Liver (tissue), 9 donors: ENCODE results near the gene AGPAT4. TPM values are rescaled to one million over a fixed set of nuclear protein-coding genes. Genes with fewer than 3 reads are reported as not detected.

Experiments used
- DNase-seq: peaks from one replicate; pipeline ENCODE4 v3.0.0-alpha.2; 2017; ENCODE audit warnings: low spot score
- H3K27ac ChIP-seq, 2 donors: one replicate each; pipeline ENCODE4 v1.7.0; 2013; ENCODE audit warnings: inconsistent platforms in 2 of 2, low read length in 2 of 2, control low read depth in 1 of 2, low read depth in 1 of 2, mild to moderate bottlenecking in 1 of 2
- H3K27me3 ChIP-seq, 4 donors: one replicate each; pipeline versions ENCODE4 v1.6.1 to v1.7.0; 2013; ENCODE audit warnings: low read length in 3 of 4, inconsistent platforms in 1 of 4, mild to moderate bottlenecking in 1 of 4, moderate library complexity in 1 of 4; ENCODE audit not compliant: control insufficient read depth in 4 of 4, insufficient read depth in 4 of 4
- H3K36me3 ChIP-seq, 4 donors: one replicate each; pipeline versions ENCODE4 v1.6.1 to v1.7.0; 2013; ENCODE audit warnings: low read length in 3 of 4, mild to moderate bottlenecking in 3 of 4, low read depth in 1 of 4, moderate library complexity in 1 of 4; ENCODE audit not compliant: control insufficient read depth in 4 of 4, insufficient read depth in 3 of 4
- H3K4me1 ChIP-seq, 4 donors: one replicate each; pipeline versions ENCODE4 v1.6.1 to v1.7.0; 2013; ENCODE audit warnings: low read length in 3 of 4, mild to moderate bottlenecking in 3 of 4, moderate library complexity in 1 of 4; ENCODE audit not compliant: control insufficient read depth in 4 of 4, insufficient read depth in 4 of 4
- H3K4me3 ChIP-seq, 3 donors: one replicate each; pipeline versions ENCODE4 v1.6.1 to v1.7.0; 2013; ENCODE audit warnings: low read length in 3 of 3, control low read depth in 1 of 3, low read depth in 1 of 3, mild to moderate bottlenecking in 1 of 3
- H3K9ac ChIP-seq, 2 donors: one replicate each; pipeline ENCODE4 v1.7.0; 2013; ENCODE audit warnings: low read length in 2 of 2, mild to moderate bottlenecking in 2 of 2, moderate library complexity in 2 of 2, control low read depth in 1 of 2, low read depth in 1 of 2
- H3K9me3 ChIP-seq, 4 donors: one replicate each; pipeline versions ENCODE4 v1.6.1 to v1.7.0; 2013; ENCODE audit warnings: low read length in 3 of 4; ENCODE audit not compliant: control insufficient read depth in 4 of 4
- FOXA1 ChIP-seq: IDR thresholded peaks from 2 replicates; pipeline ENCODE4 v1.6.1; 2016; ENCODE audit warnings: antibody characterized with exemption
- FOXA2 ChIP-seq: IDR thresholded peaks from 2 replicates; pipeline ENCODE4 v1.6.1; 2016; ENCODE audit warnings: antibody characterized with exemption
- GABPA ChIP-seq, 2 donors: IDR thresholded peaks in 1 of 2; conservative IDR thresholded peaks in 1 of 2; 2 replicates each; pipeline ENCODE4 v1.6.1; 2016; ENCODE audit warnings: antibody characterized with exemption in 2 of 2, mild to moderate bottlenecking in 1 of 2, moderate library complexity in 1 of 2
- HNF4A ChIP-seq, 2 donors: conservative IDR thresholded peaks; 2 replicates each; pipeline ENCODE4 v1.6.1; 2016; ENCODE audit warnings: antibody characterized with exemption in 2 of 2, mild to moderate bottlenecking in 2 of 2
- HNF4G ChIP-seq: IDR thresholded peaks from 2 replicates; pipeline ENCODE4 v1.6.1; 2016; ENCODE audit warnings: antibody characterized with exemption
- JUND ChIP-seq, 2 donors: IDR thresholded peaks; 2 replicates each; pipeline ENCODE4 v1.6.1; 2016; ENCODE audit warnings: antibody characterized with exemption in 2 of 2
- NR2F2 ChIP-seq: IDR thresholded peaks from 2 replicates; pipeline ENCODE4 v1.6.1; 2016; ENCODE audit warnings: antibody characterized with exemption
- RAD21 ChIP-seq, 2 donors: IDR thresholded peaks; 2 replicates each; pipeline ENCODE4 v1.6.1; 2016; ENCODE audit warnings: antibody characterized with exemption in 2 of 2, mild to moderate bottlenecking in 2 of 2
- REST ChIP-seq: IDR thresholded peaks from 2 replicates; pipeline ENCODE4 v1.6.1; 2016; ENCODE audit warnings: antibody characterized with exemption, mild to moderate bottlenecking
- RXRA ChIP-seq, 2 donors: IDR thresholded peaks; 2 replicates each; pipeline ENCODE4 v1.6.1; 2017 to 2018; ENCODE audit warnings: antibody characterized with exemption in 2 of 2, mild to moderate bottlenecking in 1 of 2
- SP1 ChIP-seq: IDR thresholded peaks from 2 replicates; pipeline ENCODE4 v1.6.1; 2018; ENCODE audit warnings: antibody characterized with exemption, mild to moderate bottlenecking
- TAF1 ChIP-seq: conservative IDR thresholded peaks from 2 replicates; pipeline ENCODE4 v1.6.1; 2016; ENCODE audit warnings: antibody characterized with exemption, mild to moderate bottlenecking
- YY1 ChIP-seq: IDR thresholded peaks from 2 replicates; pipeline ENCODE4 v1.6.1; 2016; ENCODE audit warnings: antibody characterized with exemption, mild to moderate bottlenecking
- ZBTB33 ChIP-seq: IDR thresholded peaks from 2 replicates; pipeline ENCODE4 v1.6.1; 2016; ENCODE audit warnings: antibody characterized with exemption
- WGBS: extraction: QIAGEN DNeasy Blood & Tissue Kit; methylation state at CpG from one replicate; pipeline ENCODE4 v1.1.7; 2013; 5-methylcytosine and 5-hydroxymethylcytosine counted together
- polyA plus RNA-seq, 2 donors: library from polyadenylated mRNA; stranded (reverse) in 1 of 2; unstranded in 1 of 2; fragments of 200-250 nt in 1 of 2; fragments of >200 nt in 1 of 2; fragmentation: Nextera tagmentation in 1 of 2; extraction: Ambion mirVana in 1 of 2; gene quantifications; one replicate each; pipeline versions ENCODE4 v1.2.1 to v1.2.3, GENCODE V29; 2013 to 2015
- total RNA-seq, 2 donors: library from RNA; depleted of rRNA; stranded (reverse); fragments of >200 nt; gene quantifications; one replicate each; pipeline ENCODE4 v1.2.3, GENCODE V29; 2014
- donor health status: healthy.
- donor health status: healthy.
- donor health status: healthy.
- donor health status: healthy.
- donor health status: healthy.

Gene AGPAT4
- total and polyA plus RNA-seq, 4 donors, result 0.44 to 17.5 (median 0.69) TPM

DNA sequence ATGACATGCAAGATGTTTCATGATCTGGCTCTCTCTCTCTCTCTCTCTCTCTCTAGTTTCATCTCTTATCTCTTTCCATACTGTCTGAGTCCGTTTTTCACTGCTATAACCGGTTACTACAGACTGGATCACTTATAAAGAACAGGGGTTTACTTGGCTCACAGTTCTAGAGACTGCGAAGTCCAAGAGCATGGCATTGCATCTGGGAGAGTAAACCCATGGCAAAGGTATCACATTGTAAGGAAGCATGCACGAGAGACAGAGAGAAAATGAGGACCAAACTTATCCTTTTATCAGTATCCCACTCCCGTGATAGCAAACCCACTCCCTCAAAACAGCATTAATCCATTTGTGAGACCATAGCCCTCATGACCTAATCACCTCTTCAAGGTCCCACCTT is 7.2 kb upstream of the AGPAT4 start:
- 68% methylated on average over 5 of the region's 5 CpGs for WGBS
- Histone ChIP-seq H3K36me3 (no peaks in the 10 kb centered on the region), H3K27me3 (no peaks in the 10 kb centered on the region), H3K4me1 (no peaks in the 10 kb centered on the region), H3K4me3 (no peak overlapping the region), H3K9me3 (peaks cover 0 to 5% (median 2%) of the 10 kb centered on the region in 4 donors), H3K9ac (no peak overlapping the region), H3K27ac (no peak overlapping the region)
- DNase-seq, result no peak
- TF ChIP-seq GABPA (IDR thresholded peaks at IDR 0.05 in 1 of 2, conservative IDR thresholded peaks at IDR 0.05 in 1 of 2) (no peak), HNF4G (no peak), REST (no peak), JUND (IDR thresholded peaks at IDR 0.05) (no peak), RAD21 (IDR thresholded peaks at IDR 0.05) (no peak), SP1 (no peak), YY1 (no peak), NR2F2 (no peak), FOXA2 (no peak), HNF4A (conservative IDR thresholded peaks at IDR 0.05) (no peak), ZBTB33 (no peak), TAF1 (no peak), RXRA (IDR thresholded peaks at IDR 0.05) (no peak), FOXA1 (no peak)

DNA sequence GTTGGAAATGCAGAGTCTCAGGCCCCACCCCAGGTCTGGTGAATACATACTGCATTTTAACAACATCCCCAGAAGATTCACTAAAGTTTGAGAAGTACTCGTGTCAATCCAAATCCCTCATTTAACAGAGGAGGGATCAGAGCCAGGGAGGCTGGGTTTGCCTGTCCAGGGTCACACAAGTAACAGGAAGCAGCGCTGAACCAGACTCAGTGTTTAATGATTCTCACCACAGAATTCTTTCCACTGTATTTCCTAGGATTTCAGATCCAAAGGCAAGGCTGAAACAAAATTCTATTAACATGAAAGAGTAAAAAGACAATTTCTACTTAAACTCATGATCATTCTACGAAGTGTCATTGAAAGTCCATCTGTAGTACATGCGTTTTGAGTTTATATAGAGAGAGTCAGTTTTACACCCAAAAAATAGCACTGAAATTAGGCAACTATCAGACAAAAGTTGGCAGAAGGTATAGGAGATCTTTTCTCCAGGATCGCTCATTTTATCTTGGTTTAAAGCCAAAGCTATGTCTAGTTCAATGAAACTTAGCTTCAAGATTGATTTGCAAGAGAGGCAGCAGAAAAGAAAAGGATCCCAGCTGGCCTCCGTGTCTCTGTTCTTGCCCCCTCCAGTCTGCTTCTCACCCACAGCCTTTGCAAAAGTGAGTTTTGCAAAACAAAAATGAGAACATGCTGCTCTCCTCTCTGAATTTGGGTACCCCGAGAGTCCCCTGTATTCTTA is 6.0 kb upstream of the AGPAT4 start:
- DNase-seq, result no peak
- H3K27ac ChIP-seq, result no peak overlapping the region
- 78% methylated on average over 7 of the region's 7 CpGs for WGBS
- no peaks in the 10 kb centered on the region for H3K36me3 ChIP-seq
- H3K4me1 ChIP-seq, result no peaks in the 10 kb centered on the region
- H3K9ac ChIP-seq, result no peak overlapping the region
- TF ChIP-seq SP1 (no peak), JUND (IDR thresholded peaks at IDR 0.05) (no peak), HNF4A (conservative IDR thresholded peaks at IDR 0.05) (no peak)
- no peaks in the 10 kb centered on the region for H3K27me3 ChIP-seq
- H3K9me3 ChIP-seq, result peaks cover 0 to 5% (median 2%) of the 10 kb centered on the region in 4 donors
- no peak overlapping the region for H3K4me3 ChIP-seq
